Gastroesophageal sphincter (tissue), 4 donors: ENCODE measurements around the gene ENTPD5. TPM values are rescaled to one million over a fixed set of nuclear protein-coding genes. Genes with fewer than 3 reads are reported as not detected.

Experiments
- ATAC-seq: fragments of 150-250 bp; one replicate; pipeline ENCODE4 v1.9.1; 2016; ENCODE audit warnings: mild to moderate bottlenecking, moderate library complexity
- H3K27ac ChIP-seq, 4 donors: fragments of 200-600 bp; sonication (generic) in 3 of 4; 1 replicate in 3 of 4; 2 replicates in 1 of 4; pipeline ENCODE4 v1.5.1; 2016 to 2019
- H3K27me3 ChIP-seq: fragments of 200-600 bp; sonication (generic); one replicate; pipeline ENCODE4 v1.5.1; 2019
- H3K36me3 ChIP-seq, 2 donors: fragments of 200-600 bp; sonication (generic); one replicate each; pipeline ENCODE4 v1.5.1; 2019; ENCODE audit warnings: control low read depth in 1 of 2
- H3K4me1 ChIP-seq, 3 donors: fragments of 200-600 bp; sonication (generic); 1 replicate in 2 of 3; 2 replicates in 1 of 3; pipeline ENCODE4 v1.5.1; 2016 to 2019; ENCODE audit warnings: control low read depth in 2 of 3
- H3K4me3 ChIP-seq, 2 donors: fragments of 200-600 bp; sonication (generic); one replicate each; pipeline ENCODE4 v1.5.1; 2019; ENCODE audit warnings: mild to moderate bottlenecking in 1 of 2, moderate library complexity in 1 of 2
- H3K9me3 ChIP-seq, 3 donors: fragments of 200-600 bp; sonication (generic); one replicate each; pipeline ENCODE4 v1.5.1; 2017 to 2019; ENCODE audit warnings: control low read depth in 2 of 3
- EP300 ChIP-seq: sonication (generic); formaldehyde crosslinking; IDR thresholded peaks from one replicate; pipeline ENCODE4 v1.6.1; 2017; ENCODE audit warnings: antibody characterized with exemption, mild to moderate bottlenecking
- POLR2A ChIP-seq, 2 donors: fragments of 450-650 bp; IDR thresholded peaks; one replicate each; pipeline ENCODE4 v1.6.1; 2017; ENCODE audit warnings: antibody characterized with exemption in 2 of 2, mild to moderate bottlenecking in 2 of 2, moderate library complexity in 1 of 2
- POLR2AphosphoS5 ChIP-seq: sonication (generic); formaldehyde crosslinking; IDR thresholded peaks from one replicate; pipeline ENCODE4 v1.6.1; 2017; ENCODE audit warnings: antibody characterized with exemption
- WGBS, 2 donors: methylation state at CpG; one replicate each; pipeline ENCODE4 v1.1.5; 2018; ENCODE audit warnings: low coverage in 1 of 2; 5-methylcytosine and 5-hydroxymethylcytosine counted together
- total RNA-seq, 4 donors: library from RNA; depleted of rRNA; stranded (reverse); fragments of >200 nt; gene quantifications; one replicate each; pipeline ENCODE4 v1.1.0, GENCODE V29; 2016
- TF ChIP-seq, protein P1 (sequence below), 4 experiments: fragments of 200-600 bp in 2 of 4; fragments of 450-650 bp in 2 of 4; sonication (generic) in 1 of 4; IDR thresholded peaks; one replicate each; pipeline ENCODE4 v1.5.1; 2017 to 2019; ENCODE audit warnings: antibody characterized with exemption in 4 of 4, mild to moderate bottlenecking in 2 of 4, moderate library complexity in 2 of 4

ENTPD5 gene
- total RNA-seq, 4 donors from 2014 or later, result 5.9 to 7.1 (median 6.4) TPM

DNA sequence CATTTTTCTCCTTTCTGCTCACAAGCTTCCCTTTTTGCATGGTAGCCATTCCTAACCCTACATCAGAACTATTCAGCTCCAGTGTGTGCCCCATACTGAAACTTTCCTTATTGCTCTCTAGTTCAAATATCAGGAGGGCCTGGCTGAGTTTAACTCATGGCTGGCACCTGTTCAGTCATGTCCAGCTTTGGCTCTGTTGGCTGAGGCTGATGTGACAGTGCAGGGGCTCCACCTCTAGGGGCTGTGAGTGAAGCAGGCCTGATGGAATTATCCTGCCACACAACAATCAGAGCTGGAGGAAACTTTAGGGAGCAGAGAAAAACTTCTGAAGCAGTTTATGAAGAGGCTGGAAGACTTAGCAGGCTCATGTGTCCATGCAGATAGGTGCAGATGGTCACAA lies 60.5 kb downstream of the ENTPD5 start:
- peaks cover 21 to 100% of the 10 kb centered on the region in 2 donors for H3K36me3 ChIP-seq
- no peaks in the 10 kb centered on the region for H3K27me3 ChIP-seq
- H3K9me3 ChIP-seq, result no peaks in the 10 kb centered on the region
- TF ChIP-seq EP300, result no peak
- TF ChIP-seq POLR2AphosphoS5, result no peak
- TF ChIP-seq, protein P1, sequence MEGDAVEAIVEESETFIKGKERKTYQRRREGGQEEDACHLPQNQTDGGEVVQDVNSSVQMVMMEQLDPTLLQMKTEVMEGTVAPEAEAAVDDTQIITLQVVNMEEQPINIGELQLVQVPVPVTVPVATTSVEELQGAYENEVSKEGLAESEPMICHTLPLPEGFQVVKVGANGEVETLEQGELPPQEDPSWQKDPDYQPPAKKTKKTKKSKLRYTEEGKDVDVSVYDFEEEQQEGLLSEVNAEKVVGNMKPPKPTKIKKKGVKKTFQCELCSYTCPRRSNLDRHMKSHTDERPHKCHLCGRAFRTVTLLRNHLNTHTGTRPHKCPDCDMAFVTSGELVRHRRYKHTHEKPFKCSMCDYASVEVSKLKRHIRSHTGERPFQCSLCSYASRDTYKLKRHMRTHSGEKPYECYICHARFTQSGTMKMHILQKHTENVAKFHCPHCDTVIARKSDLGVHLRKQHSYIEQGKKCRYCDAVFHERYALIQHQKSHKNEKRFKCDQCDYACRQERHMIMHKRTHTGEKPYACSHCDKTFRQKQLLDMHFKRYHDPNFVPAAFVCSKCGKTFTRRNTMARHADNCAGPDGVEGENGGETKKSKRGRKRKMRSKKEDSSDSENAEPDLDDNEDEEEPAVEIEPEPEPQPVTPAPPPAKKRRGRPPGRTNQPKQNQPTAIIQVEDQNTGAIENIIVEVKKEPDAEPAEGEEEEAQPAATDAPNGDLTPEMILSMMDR (IDR thresholded peaks at IDR 0.05), result no peak
- TF ChIP-seq POLR2A (IDR thresholded peaks at IDR 0.05), result no peak
- H3K4me3 ChIP-seq, result no peak overlapping the region
- no peaks in the 10 kb centered on the region for H3K4me1 ChIP-seq
- ATAC-seq, result no peak
- H3K27ac ChIP-seq, result no peak overlapping the region

DNA sequence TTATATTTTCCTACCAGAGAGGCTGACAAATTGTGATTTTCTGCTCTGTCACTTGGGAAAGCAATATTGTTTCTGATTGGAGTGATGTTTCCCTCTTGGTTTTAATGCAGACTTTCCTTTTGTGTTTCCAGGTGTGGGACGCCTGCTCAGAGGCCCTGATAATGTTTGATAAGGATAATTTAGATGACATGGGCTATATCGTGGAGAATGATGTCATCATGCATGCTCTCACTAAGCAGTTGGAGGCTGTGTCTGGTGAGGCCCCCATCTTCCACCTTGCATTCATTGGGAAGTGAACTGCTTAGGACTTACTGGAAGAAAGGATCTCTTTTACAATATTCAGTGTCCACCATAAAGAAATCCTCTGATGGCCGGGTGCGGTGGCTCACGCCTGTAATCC lies 63.4 kb downstream of the ENTPD5 start:
- ATAC-seq, result no peak
- Histone ChIP-seq H3K36me3 (peaks cover 14 to 79% of the 10 kb centered on the region in 2 donors), H3K27ac (no peak overlapping the region)

DNA sequence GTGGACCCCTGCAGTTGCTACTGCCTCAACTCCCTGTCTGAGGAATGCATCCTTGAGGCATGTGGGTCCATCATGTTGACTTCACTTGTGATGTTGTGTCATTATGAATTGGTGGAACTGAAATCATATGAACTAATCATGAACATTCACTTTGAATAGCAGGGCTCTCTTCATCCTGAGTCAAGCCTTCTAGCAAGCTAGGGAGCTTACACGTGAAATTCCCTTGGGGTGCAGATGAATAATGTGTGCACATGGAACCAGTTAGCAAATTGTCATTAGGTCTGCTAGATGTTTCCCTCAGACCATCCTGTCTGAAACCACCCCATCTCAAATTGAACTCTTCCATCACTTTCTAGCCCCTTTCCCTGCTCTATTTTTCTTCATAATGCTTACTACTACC lies 65.4 kb downstream of the ENTPD5 start:
- Histone ChIP-seq H3K9me3 (no peaks in the 10 kb centered on the region), H3K4me3 (no peak overlapping the region), H3K27ac (no peak overlapping the region), H3K36me3 (peaks cover 6 to 60% of the 10 kb centered on the region in 2 donors), H3K4me1 (peaks cover 0 to 21% (median 0%) of the 10 kb centered on the region in 3 donors), H3K27me3 (no peaks in the 10 kb centered on the region)
- TF ChIP-seq, protein P1 (IDR thresholded peaks at IDR 0.05), result no peak
- TF ChIP-seq EP300 (no peak), POLR2AphosphoS5 (no peak), POLR2A (IDR thresholded peaks at IDR 0.05) (no peak)
- WGBS, 2 donors, result 20 to 75% methylated on average over 1 of the region's 1 CpG
- no peak for ATAC-seq

More for the DNA sequence above, 63.4 kb downstream of the ENTPD5 start:
- Histone ChIP-seq H3K4me1 (peaks cover 0 to 12% (median 0%) of the 10 kb centered on the region in 3 donors), H3K9me3 (no peaks in the 10 kb centered on the region), H3K27me3 (no peaks in the 10 kb centered on the region), H3K4me3 (no peak overlapping the region)
- 40 to 100% methylated on average over 1 to 3 of the region's 5 CpGs for WGBS, 2 donors
- no peak for TF ChIP-seq EP300
- TF ChIP-seq, protein P1 (IDR thresholded peaks at IDR 0.05), result no peak
- no peak for TF ChIP-seq POLR2A (IDR thresholded peaks at IDR 0.05)
- TF ChIP-seq POLR2AphosphoS5, result no peak

DNA sequence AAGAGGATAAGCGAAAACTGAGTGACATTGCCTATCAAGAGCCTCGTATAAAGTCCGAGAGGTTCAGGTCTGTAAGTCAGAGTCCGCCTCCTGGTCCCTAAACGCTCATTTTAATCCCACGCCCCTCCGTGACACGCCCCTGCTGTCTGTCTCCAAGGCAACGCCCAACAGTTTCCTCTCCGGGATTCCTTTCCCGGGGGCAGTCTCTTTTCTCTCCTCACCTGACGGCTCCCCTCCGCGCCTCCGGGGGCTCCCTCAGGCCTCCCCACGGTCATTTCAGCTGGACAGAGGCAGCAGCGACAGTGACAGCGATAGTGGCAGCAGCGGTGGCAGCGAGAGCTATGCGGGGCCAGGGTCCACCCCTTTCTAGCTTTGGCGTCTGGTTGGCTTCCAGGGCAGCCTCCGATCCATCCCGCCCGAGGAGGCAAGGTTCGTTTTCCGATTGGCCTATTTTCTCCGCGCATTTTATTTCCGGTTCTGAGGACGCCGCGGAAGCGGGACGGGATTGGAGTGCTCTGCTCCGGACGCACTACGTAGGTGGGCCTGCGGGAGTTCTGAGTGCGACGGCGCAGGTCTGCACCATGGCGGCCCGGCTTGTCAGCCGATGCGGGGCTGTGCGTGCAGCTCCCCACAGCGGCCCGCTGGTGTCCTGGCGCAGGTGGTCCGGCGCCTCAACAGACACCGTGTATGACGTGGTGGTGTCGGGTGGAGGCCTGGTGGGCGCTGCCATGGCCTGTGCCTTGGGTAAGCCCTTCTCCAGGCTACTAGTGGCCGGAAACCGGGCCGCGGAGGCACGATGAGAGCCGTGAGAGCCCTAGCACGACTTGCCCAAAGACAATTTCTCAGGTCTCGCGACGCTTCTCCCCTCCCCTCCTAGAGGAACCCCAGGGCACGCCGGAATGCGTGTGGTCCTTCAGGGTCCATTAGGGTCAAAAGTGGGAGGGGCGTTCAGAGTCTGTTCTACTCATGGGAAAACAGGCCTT lies 69.0 kb downstream of the ENTPD5 start, which contains the start of the genes COQ6 and FAM161B:
Gene COQ6, plus strand, starts transcription at position 551 of the 983 bp plus-strand sequence. Its CDS starts 31 bp downstream, at position 582.
Gene FAM161B, minus strand, starts transcription at position 343 of the 983 bp plus-strand sequence. Its CDS starts 68 bp downstream, at position 275.
- H3K4me3 ChIP-seq, result peak within 1 kb of the TSS; percentile 63 to 89
- TF ChIP-seq, protein P1 (IDR thresholded peaks at IDR 0.05), result peak in 2 of 4 experiments; percentile 9 to 37
- TF ChIP-seq EP300, result no peak
- TF ChIP-seq POLR2AphosphoS5, result peak; percentile 77
- TF ChIP-seq POLR2A (IDR thresholded peaks at IDR 0.05), result peak; percentile 86 to 87
- H3K27ac ChIP-seq, result peak within 1 kb of the TSS; percentile 80 to 95 (median 90)
- H3K4me1 ChIP-seq, result peaks cover 0 to 22% (median 0%) of the 10 kb centered on the region in 3 donors
- WGBS, 2 donors, result 0% methylated on average over 2 to 15 of the region's 70 CpGs
- peaks cover 0 to 40% of the 10 kb centered on the region in 2 donors for H3K36me3 ChIP-seq
- H3K9me3 ChIP-seq, result no peaks in the 10 kb centered on the region
- no peaks in the 10 kb centered on the region for H3K27me3 ChIP-seq
- ATAC-seq, result peak; percentile 99
